ENCODE data around the gene RACGAP1. TPM values are rescaled to one million over a fixed set of nuclear protein-coding genes. Genes with fewer than 3 reads are reported as not detected.

The RACGAP1 gene
- total and polyA plus RNA-seq, 2 of the 4 experiments (the other 2 are of a cell fraction) = 37.9 to 110 TPM

GRCh38 chr12:50059440-50060119 is 34.3 kb upstream of the RACGAP1 start:
- BruUV-seq (replicated peaks) = no TSS peak
- Histone ChIP-seq H2BK120ac (ENCODE audit: low read depth, low read length) (no peak overlapping the region), H3K18ac (ENCODE audit: low read depth, low read length) (no peak overlapping the region), H3K4ac (ENCODE audit: low read depth, low read length) (no peak overlapping the region), H3K4me1 (ENCODE audit: control insufficient read depth, insufficient read depth, low read length) (peaks cover 9% of the 10 kb centered on the region), H3K9ac (ENCODE audit: low read depth, low read length) (no peak overlapping the region), H3K56ac (ENCODE audit: extremely low read depth, insufficient read depth, low read length) (no peak overlapping the region), H2AK5ac (ENCODE audit: low read depth, low read length) (no peak overlapping the region), H2AK9ac (replicated peaks; ENCODE audit: low read depth, low read length, poor library complexity) (no peak overlapping the region), H4K5ac (ENCODE audit: low read depth, low read length) (no peak overlapping the region), H2BK15ac (ENCODE audit: low read depth, low read length) (no peak overlapping the region), H3K36me3 (ENCODE audit: control insufficient read depth, insufficient read depth, low read length) (0 out of 2 replicates have a peak, but pooled peaks cover 3% of the 10 kb centered on the region), H3K27me3 (ENCODE audit: control insufficient read depth, insufficient read depth, low read length) (peaks cover 12% of the 10 kb centered on the region), H3K79me1 (ENCODE audit: low read depth in 1 of 2, low read length in 2 of 2) (no peaks in the 10 kb centered on the region; a peak in 1 of 4 replicates), H2AFZ (replicated peaks; ENCODE audit: low read length, poor library complexity) (no peak overlapping the region), H3K9me3 (ENCODE audit: control insufficient read depth, insufficient read depth, low read length) (no peaks in the 10 kb centered on the region), H3K23ac (ENCODE audit: low read depth, low read length) (no peak overlapping the region), H3K4me2 (ENCODE audit: low read depth, low read length) (no peak overlapping the region), H4K8ac (ENCODE audit: low read depth in 2 of 2, low read length in 2 of 2) (no peak overlapping the region), H3K9me1 (ENCODE audit: insufficient read depth, low read length) (no peaks in the 10 kb centered on the region), H2BK20ac (ENCODE audit: low read depth, low read length) (no peak overlapping the region), H4K20me1 (ENCODE audit: insufficient read depth, low read length) (peaks cover 7% of the 10 kb centered on the region; the same call in 1 of the 2 replicates), H3K4me3 (ENCODE audit: insufficient read depth, low read depth, low read length) (no peak overlapping the region), H3K27ac (ENCODE audit: insufficient read depth, low read length) (no peak overlapping the region), H4K91ac (ENCODE audit: insufficient read depth, low read depth, low read length) (no peak overlapping the region), H2BK5ac (ENCODE audit: low read depth, low read length, poor library complexity, severe bottlenecking) (no peak overlapping the region), H3K14ac (replicated peaks; ENCODE audit: low read depth, low read length) (no peak overlapping the region)
- ChIA-PET CTCF (interaction anchor here (0.7 to 1.7 kb wide), 2 partner anchors 92 to 261 kb away, joined by 6 to 7 read pairs; no protein-coding TSS in a partner anchor), POLR2A (ENCODE audit: unreplicated experiment) (no interaction called here)
- in situ Hi-C loops (cut with MboI; ENCODE audit: low sequenced_read_pairs) = loop anchor here (5.0 kb wide), 1 partner anchor 87 kb away; the partner anchor contains the start of gene AQP6
- WGBS, 2 experiments (ENCODE audit: extremely low coverage in 2 of 2, insufficient read length in 1 of 2) = 20% methylated on average over 2 of the region's 12 CpGs; no CpG with 5 or more reads in 1 of the 2 experiments
- intact Hi-C loops (cut with micrococcal nuclease) = no loop called here
- dilution Hi-C loops (cut with HindIII; ENCODE audit: low sequenced_read_pairs, unreplicated experiment) = no loop called here
- no peak for ATAC-seq (ENCODE audit: low read depth)
- peak; percentile 39 for DNase-seq
- TF ChIP-seq MAFK (IDR thresholded peaks at IDR 0.05; ENCODE audit: low read depth, low read length) (no peak), BHLHE40 (IDR thresholded peaks at IDR 0.05; ENCODE audit: low read depth, low read length) (no peak), CHD1 (IDR thresholded peaks at IDR 0.05; ENCODE audit: low read depth, low read length) (no peak), CTCF (conservative IDR thresholded peaks at IDR 0.05; ENCODE audit: low read depth, low read length) (no peak), FOS (IDR thresholded peaks at IDR 0.05; ENCODE audit: low read depth, low read length) (no peak), SMC3 (IDR thresholded peaks at IDR 0.05; ENCODE audit: low read depth, low read length) (no peak), MXI1 (IDR thresholded peaks at IDR 0.05; ENCODE audit: borderline replicate concordance, low read depth, low read length) (no peak), RCOR1 (IDR thresholded peaks at IDR 0.05; ENCODE audit: insufficient replicate concordance, low read length) (no peak), RAD21 (IDR thresholded peaks at IDR 0.05; ENCODE audit: low read length) (no peak), ELK1 (IDR thresholded peaks at IDR 0.05; ENCODE audit: borderline replicate concordance, low read depth, low read length) (no peak), RFX5 (IDR thresholded peaks at IDR 0.05; ENCODE audit: low read depth, low read length) (no peak), NFE2L2 (IDR thresholded peaks at IDR 0.05; ENCODE audit: low read depth, low read length) (no peak), USF2 (IDR thresholded peaks at IDR 0.05; ENCODE audit: low read depth, low read length) (no peak), MAZ (IDR thresholded peaks at IDR 0.05; ENCODE audit: borderline replicate concordance, low read depth, low read length) (no peak), POLR2A (IDR thresholded peaks at IDR 0.05; ENCODE audit: low read depth, low read length) (no peak)

Data from IMR-90 (cell line).